HepG2 (cell line): ENCODE results near the gene HDAC4. TPM values are rescaled to one million over a fixed set of nuclear protein-coding genes. Genes with fewer than 3 reads are reported as not detected.

Source experiments
- ARHGAP35 ChIP-seq: sonication (generic); formaldehyde crosslinking; IDR thresholded peaks from 2 replicates; pipeline ENCODE4 v1.9.0; 2022; ENCODE audit warnings: mild to moderate bottlenecking, inconsistent platforms, moderate library complexity, missing genetic modification reagents, borderline replicate concordance
- BCL6 ChIP-seq: IDR thresholded peaks from 2 replicates; pipeline ENCODE4 v1.6.1; 2016; ENCODE audit warnings: missing genetic modification reagents, missing compliant biosample characterization
- ELF4 ChIP-seq: sonication (generic); formaldehyde crosslinking; IDR thresholded peaks from 2 replicates; pipeline ENCODE4 v1.5.0; 2020; ENCODE audit warnings: missing genetic modification reagents, mild to moderate bottlenecking, moderate library complexity, borderline replicate concordance
- HHEX ChIP-seq: IDR thresholded peaks from 2 replicates; pipeline ENCODE4 v1.6.1; 2016; ENCODE audit warnings: control low read depth
- KDM6A ChIP-seq: IDR thresholded peaks from 2 replicates; pipeline ENCODE4 v1.6.1; 2016; ENCODE audit warnings: low read depth
- KMT2A ChIP-seq: sonication (generic); formaldehyde crosslinking; IDR thresholded peaks from 2 replicates; pipeline ENCODE4 v1.4.0; 2020; ENCODE audit warnings: missing genetic modification reagents
- MED1 ChIP-seq: sonication (generic); formaldehyde crosslinking; IDR thresholded peaks from 2 replicates; pipeline ENCODE4 v1.4.0; 2020; ENCODE audit warnings: missing genetic modification reagents
- MTA1 ChIP-seq: sonication (generic); formaldehyde crosslinking; IDR thresholded peaks from 2 replicates; pipeline ENCODE4 v1.4.0; 2020; ENCODE audit warnings: missing genetic modification reagents, mild to moderate bottlenecking, borderline replicate concordance
- PCBP1 ChIP-seq: fragments of 200-400 bp; formaldehyde crosslinking; IDR thresholded peaks from 2 replicates; pipeline ENCODE4 v1.6.1; 2017; ENCODE audit warnings: mild to moderate bottlenecking, low read depth, low read length, borderline replicate concordance
- RARA ChIP-seq: IDR thresholded peaks from 2 replicates; pipeline ENCODE4 v1.6.1; 2016; ENCODE audit warnings: missing genetic modification reagents, missing compliant biosample characterization
- RBM22 ChIP-seq: fragments of 200-400 bp; formaldehyde crosslinking; optimal IDR thresholded peaks from 2 replicates; pipeline ENCODE3; 2017; ENCODE audit warnings: mild to moderate bottlenecking, low read length, moderate library complexity
- SP1 ChIP-seq, 2 experiments: fragments of 450-650 bp in 1 of 2; sonication (generic) in 1 of 2; formaldehyde crosslinking in 1 of 2; IDR thresholded peaks; 2 replicates each; pipeline versions ENCODE4 v1.4.0 to v1.6.1; 2016 to 2020; ENCODE audit warnings: missing genetic modification reagents in 1 of 2
- ZEB1 ChIP-seq: IDR thresholded peaks from 2 replicates; pipeline ENCODE4 v1.6.1; 2012; ENCODE audit warnings: mild to moderate bottlenecking, low read depth, inconsistent platforms; ENCODE audit not compliant: insufficient replicate concordance
- ZNF24 ChIP-seq: fragments of 450-650 bp; IDR thresholded peaks from 2 replicates; pipeline ENCODE4 v1.6.1; 2017; ENCODE audit warnings: antibody characterized with exemption, mild to moderate bottlenecking
- ZNF572 ChIP-seq: sonication (generic); formaldehyde crosslinking; IDR thresholded peaks from 2 replicates; pipeline ENCODE4 v1.5.1; 2020; ENCODE audit warnings: mild to moderate bottlenecking, missing genetic modification reagents
- ZNF720 ChIP-seq: sonication (generic); formaldehyde crosslinking; IDR thresholded peaks from 2 replicates; pipeline ENCODE4 v1.4.0; 2020; ENCODE audit warnings: missing genetic modification reagents
- polyA plus RNA-seq, 8 experiments: library from polyadenylated mRNA; depleted of rRNA in 3 of 8; stranded (reverse) in 7 of 8; unstranded in 1 of 8; fragments of >200 nt; fragmentation: Illumina TruSeq in 4 of 8; extraction: Trizol in 4 of 8; gene quantifications; 2 replicates each; pipeline versions ENCODE4 v1.2.1 to v1.2.3, GENCODE V29; 2011 to 2016; ENCODE audit warnings: low read depth in 4 of 8, missing spikeins in 1 of 8, mixed read lengths in 1 of 8; ENCODE audit not compliant: insufficient read depth in 1 of 8
- total RNA-seq, 5 experiments: library from RNA; depleted of rRNA; stranded (reverse); fragments of >200 nt; fragmentation: Illumina TruSeq; extraction: Trizol; gene quantifications; 2 replicates each; pipeline ENCODE4 v1.2.3, GENCODE V29; 2016; ENCODE audit warnings: low read depth in 1 of 5
- TF ChIP-seq, protein P1 (sequence below): sonication (generic); formaldehyde crosslinking; IDR thresholded peaks from 2 replicates; pipeline ENCODE4 v1.9.0; 2021; ENCODE audit warnings: missing genetic modification reagents, borderline replicate concordance
- TF ChIP-seq, protein P2 (sequence below): sonication (generic); formaldehyde crosslinking; IDR thresholded peaks from 2 replicates; pipeline ENCODE4 v1.4.0; 2020; ENCODE audit warnings: missing genetic modification reagents, mild to moderate bottlenecking, borderline replicate concordance
- TF ChIP-seq, protein P3 (sequence below): sonication (generic); formaldehyde crosslinking; IDR thresholded peaks from 2 replicates; pipeline ENCODE4 v1.8.1; 2023; ENCODE audit warnings: mild to moderate bottlenecking, missing genetic modification reagents, borderline replicate concordance
- TF ChIP-seq, protein P4 (sequence below): sonication (generic); formaldehyde crosslinking; IDR thresholded peaks from 2 replicates; pipeline ENCODE4 v1.8.1; 2022; ENCODE audit warnings: mild to moderate bottlenecking, missing genetic modification reagents
- TF ChIP-seq, protein P5 (sequence below): sonication (generic); formaldehyde crosslinking; conservative IDR thresholded peaks from 2 replicates; pipeline ENCODE4 v1.8.0; 2022; ENCODE audit warnings: mild to moderate bottlenecking, moderate library complexity, missing genetic modification reagents

Gene HDAC4
- total and polyA plus RNA-seq, 2 of the 13 experiments (the other 11 are each of a cell fraction or from before 2014, with no cell fraction given) = 10.1 to 11.5 TPM

DNA sequence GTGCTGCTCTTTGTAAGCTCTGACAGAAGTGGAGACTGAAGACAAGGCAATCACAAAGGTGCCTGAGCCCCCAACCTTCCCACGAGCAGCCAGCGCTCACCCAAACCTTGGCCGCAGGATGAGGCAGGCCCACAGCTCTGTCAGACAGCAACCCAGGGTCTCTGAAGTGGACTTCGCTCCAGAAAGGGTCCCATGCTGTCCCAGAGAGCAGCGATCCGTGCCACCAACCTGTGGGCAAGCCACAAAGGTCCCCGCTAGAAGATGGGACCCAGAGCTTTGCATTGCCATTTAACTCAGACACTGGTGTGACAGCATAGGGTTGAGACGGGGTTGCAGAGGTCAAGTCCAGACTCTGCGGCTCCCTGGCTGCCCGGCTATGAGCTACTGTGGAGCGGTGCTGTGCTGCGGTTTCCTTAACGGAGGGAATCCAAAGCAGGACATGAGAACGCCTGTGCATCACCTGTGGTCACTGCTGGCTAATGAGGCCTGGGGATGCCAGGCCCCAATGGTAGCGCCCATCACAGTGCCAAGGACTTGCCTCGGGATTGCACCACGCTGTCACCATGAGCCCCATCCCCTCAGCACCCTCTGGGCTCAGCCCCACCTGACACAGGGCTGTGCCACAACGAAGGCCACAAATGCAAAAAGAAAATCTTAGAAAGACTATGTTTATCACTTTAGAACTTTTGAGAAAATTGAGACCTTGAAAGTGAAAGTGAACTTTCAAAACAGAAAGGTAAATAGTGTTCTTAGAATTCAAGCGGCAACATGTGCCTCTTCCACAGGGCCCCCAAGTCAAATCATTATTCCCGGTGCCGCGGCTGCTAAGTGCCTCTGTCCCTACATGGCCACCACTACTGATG lies 103.4 kb downstream of the HDAC4 start (continued):
- TF ChIP-seq, protein P1, sequence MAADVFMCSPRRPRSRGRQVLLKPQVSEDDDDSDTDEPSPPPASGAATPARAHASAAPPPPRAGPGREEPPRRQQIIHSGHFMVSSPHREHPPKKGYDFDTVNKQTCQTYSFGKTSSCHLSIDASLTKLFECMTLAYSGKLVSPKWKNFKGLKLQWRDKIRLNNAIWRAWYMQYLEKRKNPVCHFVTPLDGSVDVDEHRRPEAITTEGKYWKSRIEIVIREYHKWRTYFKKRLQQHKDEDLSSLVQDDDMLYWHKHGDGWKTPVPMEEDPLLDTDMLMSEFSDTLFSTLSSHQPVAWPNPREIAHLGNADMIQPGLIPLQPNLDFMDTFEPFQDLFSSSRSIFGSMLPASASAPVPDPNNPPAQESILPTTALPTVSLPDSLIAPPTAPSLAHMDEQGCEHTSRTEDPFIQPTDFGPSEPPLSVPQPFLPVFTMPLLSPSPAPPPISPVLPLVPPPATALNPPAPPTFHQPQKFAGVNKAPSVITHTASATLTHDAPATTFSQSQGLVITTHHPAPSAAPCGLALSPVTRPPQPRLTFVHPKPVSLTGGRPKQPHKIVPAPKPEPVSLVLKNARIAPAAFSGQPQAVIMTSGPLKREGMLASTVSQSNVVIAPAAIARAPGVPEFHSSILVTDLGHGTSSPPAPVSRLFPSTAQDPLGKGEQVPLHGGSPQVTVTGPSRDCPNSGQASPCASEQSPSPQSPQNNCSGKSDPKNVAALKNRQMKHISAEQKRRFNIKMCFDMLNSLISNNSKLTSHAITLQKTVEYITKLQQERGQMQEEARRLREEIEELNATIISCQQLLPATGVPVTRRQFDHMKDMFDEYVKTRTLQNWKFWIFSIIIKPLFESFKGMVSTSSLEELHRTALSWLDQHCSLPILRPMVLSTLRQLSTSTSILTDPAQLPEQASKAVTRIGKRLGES = no peak
- peak; percentile 73 for TF ChIP-seq BCL6
- TF ChIP-seq ARHGAP35 = no peak
- TF ChIP-seq, protein P2, sequence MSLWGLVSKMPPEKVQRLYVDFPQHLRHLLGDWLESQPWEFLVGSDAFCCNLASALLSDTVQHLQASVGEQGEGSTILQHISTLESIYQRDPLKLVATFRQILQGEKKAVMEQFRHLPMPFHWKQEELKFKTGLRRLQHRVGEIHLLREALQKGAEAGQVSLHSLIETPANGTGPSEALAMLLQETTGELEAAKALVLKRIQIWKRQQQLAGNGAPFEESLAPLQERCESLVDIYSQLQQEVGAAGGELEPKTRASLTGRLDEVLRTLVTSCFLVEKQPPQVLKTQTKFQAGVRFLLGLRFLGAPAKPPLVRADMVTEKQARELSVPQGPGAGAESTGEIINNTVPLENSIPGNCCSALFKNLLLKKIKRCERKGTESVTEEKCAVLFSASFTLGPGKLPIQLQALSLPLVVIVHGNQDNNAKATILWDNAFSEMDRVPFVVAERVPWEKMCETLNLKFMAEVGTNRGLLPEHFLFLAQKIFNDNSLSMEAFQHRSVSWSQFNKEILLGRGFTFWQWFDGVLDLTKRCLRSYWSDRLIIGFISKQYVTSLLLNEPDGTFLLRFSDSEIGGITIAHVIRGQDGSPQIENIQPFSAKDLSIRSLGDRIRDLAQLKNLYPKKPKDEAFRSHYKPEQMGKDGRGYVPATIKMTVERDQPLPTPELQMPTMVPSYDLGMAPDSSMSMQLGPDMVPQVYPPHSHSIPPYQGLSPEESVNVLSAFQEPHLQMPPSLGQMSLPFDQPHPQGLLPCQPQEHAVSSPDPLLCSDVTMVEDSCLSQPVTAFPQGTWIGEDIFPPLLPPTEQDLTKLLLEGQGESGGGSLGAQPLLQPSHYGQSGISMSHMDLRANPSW (CRISPR knock-in tag) = 0 out of 2 replicates have a peak, but pooled peaks have one; percentile 28
- no peak for TF ChIP-seq KDM6A (CRISPR knock-in tag)
- no peak for TF ChIP-seq KMT2A
- TF ChIP-seq ELF4 (CRISPR knock-in tag) = no peak
- TF ChIP-seq MED1 (CRISPR knock-in tag) = peak; percentile 42; the same call in 1 of the 2 replicates
- TF ChIP-seq SP1 (IDR thresholded peaks at IDR 0.05) = no peak
- TF ChIP-seq SP1 (CRISPR knock-in tag; IDR thresholded peaks at IDR 0.05) = no peak
- TF ChIP-seq MTA1 (CRISPR knock-in tag) = peak; percentile 43; the same call in 1 of the 2 replicates
- TF ChIP-seq HHEX (CRISPR knock-in tag) = no peak
- TF ChIP-seq RBM22 = no peak
- TF ChIP-seq, protein P3, sequence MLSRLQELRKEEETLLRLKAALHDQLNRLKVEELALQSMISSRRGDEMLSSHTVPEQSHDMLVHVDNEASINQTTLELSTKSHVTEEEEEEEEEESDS = no peak
- no peak for TF ChIP-seq ZNF720 (CRISPR knock-in tag)
- TF ChIP-seq RARA (CRISPR knock-in tag) = peak; percentile 91
- no peak for TF ChIP-seq ZNF24
- TF ChIP-seq, protein P4, sequence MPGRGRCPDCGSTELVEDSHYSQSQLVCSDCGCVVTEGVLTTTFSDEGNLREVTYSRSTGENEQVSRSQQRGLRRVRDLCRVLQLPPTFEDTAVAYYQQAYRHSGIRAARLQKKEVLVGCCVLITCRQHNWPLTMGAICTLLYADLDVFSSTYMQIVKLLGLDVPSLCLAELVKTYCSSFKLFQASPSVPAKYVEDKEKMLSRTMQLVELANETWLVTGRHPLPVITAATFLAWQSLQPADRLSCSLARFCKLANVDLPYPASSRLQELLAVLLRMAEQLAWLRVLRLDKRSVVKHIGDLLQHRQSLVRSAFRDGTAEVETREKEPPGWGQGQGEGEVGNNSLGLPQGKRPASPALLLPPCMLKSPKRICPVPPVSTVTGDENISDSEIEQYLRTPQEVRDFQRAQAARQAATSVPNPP (CRISPR knock-in tag) = no peak
- no peak for TF ChIP-seq ZEB1
- TF ChIP-seq ZNF572 = peak; percentile 62; the same call in 1 of the 2 replicates
- TF ChIP-seq PCBP1 = no peak
- TF ChIP-seq, protein P5, sequence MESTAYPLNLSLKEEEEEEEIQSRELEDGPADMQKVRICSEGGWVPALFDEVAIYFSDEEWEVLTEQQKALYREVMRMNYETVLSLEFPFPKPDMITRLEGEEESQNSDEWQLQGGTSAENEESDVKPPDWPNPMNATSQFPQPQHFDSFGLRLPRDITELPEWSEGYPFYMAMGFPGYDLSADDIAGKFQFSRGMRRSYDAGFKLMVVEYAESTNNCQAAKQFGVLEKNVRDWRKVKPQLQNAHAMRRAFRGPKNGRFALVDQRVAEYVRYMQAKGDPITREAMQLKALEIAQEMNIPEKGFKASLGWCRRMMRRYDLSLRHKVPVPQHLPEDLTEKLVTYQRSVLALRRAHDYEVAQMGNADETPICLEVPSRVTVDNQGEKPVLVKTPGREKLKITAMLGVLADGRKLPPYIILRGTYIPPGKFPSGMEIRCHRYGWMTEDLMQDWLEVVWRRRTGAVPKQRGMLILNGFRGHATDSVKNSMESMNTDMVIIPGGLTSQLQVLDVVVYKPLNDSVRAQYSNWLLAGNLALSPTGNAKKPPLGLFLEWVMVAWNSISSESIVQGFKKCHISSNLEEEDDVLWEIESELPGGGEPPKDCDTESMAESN (CRISPR knock-in tag) = no peak
